HG03571 (cell line): ENCODE results near the gene LIG1.
A peak's percentile ranks its signal among the peaks of the same experiment; 100 is the strongest.

Experiments
- ATAC-seq: cut with Tn5 transposase; IDR thresholded peaks from one replicate; pipeline ENCODE4 v1.9.1; 2021; ENCODE audit not compliant: unreplicated experiment

The LIG1 gene

DNA sequence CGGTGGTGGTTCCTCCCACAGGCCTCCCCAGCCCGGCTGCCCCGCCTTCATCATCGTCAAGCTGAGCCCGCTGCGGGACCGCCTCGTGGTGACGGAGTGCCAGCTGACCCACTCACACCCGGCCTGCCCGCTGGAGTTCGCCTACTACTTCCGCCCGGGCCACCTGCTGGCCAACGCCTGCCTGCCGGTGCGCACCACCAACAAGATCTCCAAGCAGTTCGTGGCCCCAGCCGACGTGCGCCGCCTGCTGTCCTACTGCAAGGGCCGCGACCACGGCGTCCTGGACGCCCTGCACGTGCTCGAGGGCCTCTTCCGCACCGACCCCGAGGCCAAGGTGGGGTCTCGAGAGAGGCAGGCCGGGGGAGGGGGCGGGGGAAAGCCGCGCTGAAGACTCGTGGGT lies 12.3 kb upstream of the LIG1 start:
- ATAC-seq, result no peak

GRCh38 chr19:48181505-48181904 lies 11.4 kb upstream of the LIG1 start:
- ATAC-seq, result no peak

- ATAC-seq, result no peak
Observed at GRCh38 chr19:48176226-48176625, 6.1 kb upstream of the LIG1 start.

- no peak for ATAC-seq
Observed at GRCh38 chr19:48175578-48175977, 5.4 kb upstream of the LIG1 start.

DNA sequence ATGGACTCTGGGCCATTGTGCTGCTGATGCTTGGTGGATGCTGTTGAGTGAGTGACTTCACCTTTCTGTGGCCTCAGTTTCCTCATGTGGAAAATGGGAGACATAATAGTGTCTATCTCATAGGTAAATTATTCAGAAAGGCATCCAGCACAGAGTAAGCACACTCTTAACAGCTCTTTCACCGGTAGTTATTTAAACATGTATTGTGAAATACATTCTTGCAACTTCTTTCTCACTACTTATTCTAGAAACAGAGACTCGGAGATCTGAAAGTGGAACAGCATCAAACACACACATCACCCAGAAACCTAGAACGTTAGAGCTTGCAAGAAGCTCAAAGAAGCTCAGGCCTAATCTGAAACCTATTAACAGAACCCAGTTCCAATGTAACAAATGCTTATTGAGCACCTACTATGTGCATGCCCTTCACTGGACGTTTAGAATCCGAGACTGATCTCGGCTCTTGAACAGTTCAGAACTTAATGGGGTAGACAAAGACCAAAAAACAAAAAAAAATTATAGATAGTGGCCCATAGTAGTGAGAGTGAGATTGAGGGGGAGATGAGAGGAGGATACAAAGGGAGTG lies 4.4 kb upstream of the LIG1 start:
- ATAC-seq, result no peak

DNA sequence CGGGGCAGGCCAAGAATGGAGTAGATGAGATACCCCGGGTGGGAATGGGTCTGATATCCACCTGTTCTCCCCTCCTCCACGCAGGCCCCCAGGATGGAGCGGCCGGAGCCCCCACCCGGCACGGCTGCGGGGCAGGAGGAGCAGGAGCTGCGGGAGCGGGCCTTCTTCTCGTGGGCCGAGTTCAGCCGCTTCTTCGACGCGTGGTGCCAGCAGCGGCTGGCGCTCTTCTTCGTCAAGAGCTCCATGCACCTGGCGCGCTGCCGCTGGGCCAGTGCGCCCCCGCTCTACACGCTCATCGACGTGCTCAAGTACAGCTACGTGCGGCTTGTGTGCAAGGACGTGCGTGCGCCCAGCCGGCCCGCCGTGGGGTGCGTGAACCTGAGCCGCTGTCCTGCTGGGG lies 1.6 kb upstream of the LIG1 start:
- no peak for ATAC-seq

DNA sequence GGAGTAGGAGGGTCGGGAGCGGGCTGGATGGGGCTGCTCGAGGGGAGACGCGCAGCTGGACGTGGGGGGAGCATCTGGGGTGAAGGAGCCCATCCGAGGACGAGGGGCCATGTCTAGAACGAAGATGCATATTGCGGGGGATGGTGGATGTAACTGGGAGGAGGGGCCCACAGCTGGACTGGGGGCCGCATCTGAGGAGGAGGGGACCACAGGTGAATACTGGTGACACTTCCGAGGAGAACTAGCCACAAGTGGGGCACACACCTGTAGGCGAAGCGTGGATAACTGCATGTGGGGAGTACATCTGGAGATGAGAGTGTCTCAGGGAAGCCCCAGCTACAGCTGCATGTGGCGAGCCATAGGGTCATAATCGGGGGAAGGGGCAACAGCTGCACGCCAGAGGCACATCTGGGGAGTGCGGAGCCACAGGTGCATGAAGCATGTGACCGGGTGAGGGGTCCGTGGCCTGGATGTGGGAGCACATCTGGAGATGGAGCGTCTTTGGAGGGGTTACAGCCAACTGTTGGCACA lies 738 bp upstream of the LIG1 start:
- ATAC-seq, result no peak

- peak; percentile 15 for ATAC-seq
Observed at GRCh38 chr19:48169578-48169938, 586 bp downstream of the LIG1 start.

DNA sequence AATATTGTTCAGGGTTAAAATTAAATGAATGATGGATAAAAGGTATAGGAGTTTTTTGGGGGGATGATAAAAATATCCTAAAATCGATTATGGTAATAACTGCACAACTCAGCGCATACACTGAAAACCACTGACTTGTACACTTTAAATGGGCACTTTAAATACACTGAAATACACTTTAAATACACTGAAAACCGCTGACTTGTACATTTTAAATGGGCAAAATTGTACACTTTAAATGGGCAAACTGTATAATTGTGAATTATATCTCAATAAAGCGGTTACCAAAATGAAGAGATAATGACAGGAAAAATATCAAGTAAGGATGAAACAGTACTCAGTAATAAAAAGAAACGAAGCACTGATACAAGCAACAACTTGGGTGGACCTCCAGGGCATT lies 1.5 kb downstream of the LIG1 start:
- ATAC-seq, result no peak

- ATAC-seq, result no peak
Observed at GRCh38 chr19:48158210-48158790, 11.8 kb downstream of the LIG1 start.

- no peak for ATAC-seq
Observed at GRCh38 chr19:48154003-48154402, 16.1 kb downstream of the LIG1 start.

- ATAC-seq, result no peak
Observed at GRCh38 chr19:48152551-48152950, 17.6 kb downstream of the LIG1 start.

GRCh38 chr19:48149430-48149829 lies 20.7 kb downstream of the LIG1 start:
- ATAC-seq, result no peak

GRCh38 chr19:48148576-48148975 lies 21.6 kb downstream of the LIG1 start:
- ATAC-seq, result no peak

- no peak for ATAC-seq
Observed at GRCh38 chr19:48147597-48148175, 22.5 kb downstream of the LIG1 start.

DNA sequence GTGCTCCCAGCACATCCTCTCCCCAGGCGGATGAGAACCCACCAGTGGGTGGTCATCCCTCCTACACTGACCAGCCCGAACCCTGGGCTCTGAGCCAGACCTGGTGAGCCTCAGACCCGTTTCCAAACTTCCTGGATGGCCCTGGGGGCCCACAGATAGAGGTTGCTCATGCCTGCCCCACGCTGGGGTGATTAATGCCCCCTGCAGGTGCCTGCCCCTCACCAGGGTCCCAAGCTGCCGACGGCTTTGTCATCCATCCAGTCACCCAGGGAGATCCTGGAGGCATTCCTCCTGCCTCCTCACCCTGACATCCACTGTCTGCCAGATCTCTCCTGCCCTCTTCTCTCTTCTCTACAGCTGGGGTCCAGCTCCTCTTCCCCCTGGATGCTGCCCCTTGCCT lies 31.1 kb downstream of the LIG1 start:
- ATAC-seq, result no peak

DNA sequence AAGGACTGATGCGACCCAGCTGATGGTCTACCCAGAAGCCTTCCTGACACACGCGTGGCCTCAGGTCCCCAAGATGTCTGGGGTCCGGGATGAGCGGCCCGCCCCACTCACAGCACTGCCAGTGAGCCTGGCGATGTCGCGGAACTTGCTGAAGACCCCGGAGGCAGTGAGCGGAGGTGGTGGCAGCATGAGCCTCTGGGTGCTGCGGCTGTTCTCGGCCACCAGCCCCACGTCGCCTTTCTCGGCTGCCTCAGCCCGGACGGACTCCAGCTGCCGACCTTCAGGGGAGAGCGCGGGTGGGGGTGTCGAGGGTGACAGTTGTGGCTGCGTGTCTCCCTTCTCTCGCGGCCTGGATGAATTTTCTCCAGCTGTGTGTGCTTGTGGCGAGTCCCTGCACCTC lies 32.7 kb downstream of the LIG1 start:
- ATAC-seq, result no peak

GRCh38 chr19:48136547-48136946 lies 33.6 kb downstream of the LIG1 start:
- no peak for ATAC-seq

DNA sequence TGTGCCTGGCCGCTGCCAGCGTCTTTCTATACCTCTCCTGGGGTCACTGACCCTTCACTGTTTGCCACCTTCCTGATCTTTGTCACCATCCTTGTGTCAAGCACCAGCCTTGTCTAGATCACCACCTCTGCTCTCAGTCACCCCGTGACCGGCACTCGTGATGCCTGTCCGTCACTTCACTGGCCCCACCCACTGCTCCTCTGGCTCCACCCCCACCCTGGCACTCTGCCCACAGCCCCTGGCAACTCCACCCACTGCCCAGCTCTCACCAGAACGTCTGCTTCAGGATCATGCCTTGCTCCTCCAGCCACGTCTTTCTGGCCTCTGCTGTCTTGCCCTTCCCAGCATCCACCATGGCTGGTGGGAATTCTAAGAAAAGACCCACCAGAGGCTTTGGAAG lies 34.7 kb downstream of the LIG1 start:
- no peak for ATAC-seq

GRCh38 chr19:48133094-48133493 lies 37.0 kb downstream of the LIG1 start:
- ATAC-seq, result no peak

GRCh38 chr19:48127561-48127960 lies 42.6 kb downstream of the LIG1 start:
- no peak for ATAC-seq

GRCh38 chr19:48123907-48124651 lies 46.1 kb downstream of the LIG1 start:
- ATAC-seq, result no peak
